ENCODE data around the gene SF3A2. TPM values are rescaled to one million over a fixed set of nuclear protein-coding genes. Genes with fewer than 3 reads are reported as not detected.
"Not testable (repeated sequence)": the region's sequence is repeated elsewhere in the genome, so short reads cannot be mapped to it uniquely, and the experiment has no call there.

SF3A2 gene
- total and polyA plus RNA-seq, 10 of the 15 experiments (the other 5 are each of a cell fraction or from before 2014, with no cell fraction given): 0.33 to 143 (median 30.6) TPM

GRCh38 chr19:2200624-2201294 is 35.9 kb upstream of the SF3A2 start:
- H3K9me3 ChIP-seq (replicated peaks; ENCODE audit: control insufficient read depth, insufficient read depth, low read length); POLR2A ChIA-PET; H2AFZ ChIP-seq (ENCODE audit: control insufficient read depth, low read depth, low read length); H4K20me1 ChIP-seq (ENCODE audit: control insufficient read depth, insufficient read depth); H3K27me3 ChIP-seq (replicated peaks in 1 of 2; ENCODE audit: control insufficient read depth in 2 of 2, insufficient read depth in 2 of 2, low read length in 1 of 2); H3K4me3 ChIP-seq; H3K27ac ChIP-seq (ENCODE audit: control insufficient read depth, insufficient read depth); in situ Hi-C loops (cut with MboI); H3K79me2 ChIP-seq (ENCODE audit: control insufficient read depth, insufficient read depth, low read length); ATAC-seq; H3K4me2 ChIP-seq (ENCODE audit: control insufficient read depth, insufficient read depth); BruUV-seq (replicated peaks); intact Hi-C loops (cut with micrococcal nuclease; ENCODE audit: unreplicated experiment); H3K9ac ChIP-seq (ENCODE audit: control insufficient read depth, insufficient read depth, low read length); DNase-seq (ENCODE audit: low read depth, low spot score); FAIRE-seq; RAD21 ChIA-PET (ENCODE audit: unreplicated experiment); CTCF ChIA-PET; H3K4me1 ChIP-seq (ENCODE audit: control insufficient read depth, insufficient read depth, low read length); SMC1A ChIA-PET (ENCODE audit: uncharacterized antibody, unreplicated experiment): not testable (repeated sequence)
- peaks cover 6 to 53% of the 10 kb centered on the region in 2 experiments; a peak in 3 of 4 replicates for H3K36me3 ChIP-seq (ENCODE audit: control insufficient read depth in 2 of 2, insufficient read depth in 2 of 2, low read length in 1 of 2)
- WGBS (ENCODE audit: insufficient coverage, insufficient replicate concordance, low lambda C conversion rate, missing lambda C conversion rate): 99% methylated on average over 31 of the region's 50 CpGs

DNA sequence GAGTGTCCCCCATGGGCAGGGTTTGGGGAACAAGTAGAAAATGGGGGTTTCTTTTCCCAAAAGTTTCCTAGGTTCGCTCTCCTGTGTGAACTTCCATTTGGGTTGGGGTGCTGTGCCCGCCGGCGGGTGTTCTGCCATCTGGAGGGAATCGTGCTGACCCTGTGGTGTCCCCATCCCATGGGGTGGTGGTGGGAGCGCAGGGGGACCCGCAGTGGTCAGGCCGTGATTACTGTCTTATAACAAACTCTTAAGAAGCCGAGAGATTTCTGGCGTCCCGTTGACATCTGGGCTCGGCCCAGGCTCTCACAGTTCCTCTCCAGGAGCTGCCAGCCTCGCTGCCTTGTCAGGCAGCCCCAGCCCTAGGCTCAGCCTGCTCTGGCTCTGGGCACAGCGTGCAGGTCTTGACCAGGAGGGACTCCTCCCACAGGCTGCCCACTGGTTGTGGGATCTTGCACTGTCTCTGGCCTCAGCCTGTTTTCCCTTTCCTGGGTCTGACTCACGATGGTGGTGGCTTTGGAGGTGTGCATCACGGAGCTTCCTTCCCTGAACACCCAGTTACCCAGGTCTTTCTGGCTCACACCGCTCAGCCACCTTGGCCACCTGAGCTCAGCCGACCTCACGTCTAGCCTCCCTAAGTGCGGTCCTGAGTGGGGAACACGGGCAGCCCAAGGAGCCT is 35.0 kb upstream of the SF3A2 start:
- 97% methylated on average over 21 of the region's 21 CpGs for WGBS (ENCODE audit: insufficient coverage, insufficient replicate concordance, low lambda C conversion rate, missing lambda C conversion rate)
- no peak for FAIRE-seq
- intact Hi-C loops (cut with micrococcal nuclease; ENCODE audit: unreplicated experiment): no loop called here
- ChIA-PET POLR2A (no interaction called here), SMC1A (ENCODE audit: uncharacterized antibody, unreplicated experiment) (no interaction called here), CTCF (interaction anchor here (0.5 to 1.2 kb wide), 2 partner anchors 18 to 30 kb away, joined by 3 to 4 read pairs; no protein-coding TSS in a partner anchor), RAD21 (ENCODE audit: unreplicated experiment) (no interaction called here)
- Histone ChIP-seq H4K20me1 (ENCODE audit: control insufficient read depth, insufficient read depth) (0 out of 2 replicates have a peak, but pooled peaks cover 2% of the 10 kb centered on the region), H3K4me1 (ENCODE audit: control insufficient read depth, insufficient read depth, low read length) (no peaks in the 10 kb centered on the region), H2AFZ (ENCODE audit: control insufficient read depth, low read depth, low read length) (no peak overlapping the region), H3K4me2 (ENCODE audit: control insufficient read depth, insufficient read depth) (no peak overlapping the region), H3K36me3 (ENCODE audit: control insufficient read depth in 2 of 2, insufficient read depth in 2 of 2, low read length in 1 of 2) (peaks cover 8 to 49% of the 10 kb centered on the region in 2 experiments; a peak in 3 of 4 replicates), H3K27me3 (replicated peaks in 1 of 2; ENCODE audit: control insufficient read depth in 2 of 2, insufficient read depth in 2 of 2, low read length in 1 of 2) (no peaks in the 10 kb centered on the region), H3K79me2 (ENCODE audit: control insufficient read depth, insufficient read depth, low read length) (peaks cover 3% of the 10 kb centered on the region; the same call in 1 of the 2 replicates), H3K27ac (ENCODE audit: control insufficient read depth, insufficient read depth) (no peak overlapping the region), H3K4me3 (no peak overlapping the region), H3K9me3 (replicated peaks; ENCODE audit: control insufficient read depth, insufficient read depth, low read length) (no peaks in the 10 kb centered on the region), H3K9ac (ENCODE audit: control insufficient read depth, insufficient read depth, low read length) (no peak overlapping the region)
- in situ Hi-C loops (cut with MboI): no loop called here
- DNase-seq (ENCODE audit: low read depth, low spot score): no peak
- TF ChIP-seq CUX1 (IDR thresholded peaks at IDR 0.05; ENCODE audit: insufficient replicate concordance, low read depth, low read length) (no peak), ZZZ3 (IDR thresholded peaks at IDR 0.05; ENCODE audit: control insufficient read depth, insufficient read length, low read depth) (no peak), HDAC2 (IDR thresholded peaks at IDR 0.05) (no peak), SP1 (IDR thresholded peaks at IDR 0.05; ENCODE audit: low read depth, low read length) (no peak), IKZF2 (IDR thresholded peaks at IDR 0.05) (no peak), RAD51 (IDR thresholded peaks at IDR 0.05) (no peak), ZNF217 (IDR thresholded peaks at IDR 0.05) (no peak), SREBF2 (IDR thresholded peaks at IDR 0.05; ENCODE audit: low read length) (no peak), EP300 (IDR thresholded peaks at IDR 0.05; ENCODE audit: borderline replicate concordance in 1 of 2, control insufficient read depth in 1 of 2, low read depth in 2 of 2, low read length in 2 of 2) (no peak), NFYB (IDR thresholded peaks at IDR 0.05; ENCODE audit: insufficient read depth, low read depth, low read length) (no peak)
- BruUV-seq (replicated peaks): TSS peak; percentile 32
- ATAC-seq: no peak
